VCaP (cell line): Measurements from ENCODE around the gene ATP2A1.
A peak's percentile ranks its signal among the peaks of the same experiment; 100 is the strongest.

Experiments used
- H3K27ac ChIP-seq: fragments of 450-650 bp; 2 replicates; pipeline ENCODE4 v1.5.1; 2017
- CTCF ChIP-seq: fragments of 450-650 bp; conservative IDR thresholded peaks from 2 replicates; pipeline ENCODE4 v1.5.1; 2017; ENCODE audit warnings: mild to moderate bottlenecking, moderate library complexity

The ATP2A1 gene

GRCh38 chr16:28917095-28917494, 38.8 kb downstream of the ATP2A1 start:
- no peak overlapping the region for H3K27ac ChIP-seq

GRCh38 chr16:28918698-28919097, 40.4 kb downstream of the ATP2A1 start:
- no peak overlapping the region for H3K27ac ChIP-seq
- TF ChIP-seq CTCF, result no peak

More at GRCh38 chr16:28917095-28917494, 38.8 kb downstream of the ATP2A1 start:
- no peak for TF ChIP-seq CTCF

- no peak for TF ChIP-seq CTCF
- H3K27ac ChIP-seq, result peak overlapping the region; percentile 87
These were observed 44.9 kb downstream of the ATP2A1 start for GRCh38 chr16:28923231-28923587.

- no peak for TF ChIP-seq CTCF
- peak overlapping the region; percentile 87 for H3K27ac ChIP-seq
These were observed 45.5 kb downstream of the ATP2A1 start for GRCh38 chr16:28923652-28924398.

- peak overlapping the region; percentile 87 for H3K27ac ChIP-seq
- TF ChIP-seq CTCF, result no peak
These were observed 46.1 kb downstream of the ATP2A1 start for GRCh38 chr16:28924399-28924761.

GRCh38 chr16:28924762-28925385, 46.6 kb downstream of the ATP2A1 start, which contains the start of gene RABEP2:
Gene RABEP2 (minus strand): TSS chr16:28925238. CDS start chr16:28925163, 75 bp downstream.
- H3K27ac ChIP-seq, result peak within 1 kb of the TSS; percentile 87
- no peak for TF ChIP-seq CTCF

GRCh38 chr16:28925386-28926228, 47.3 kb downstream of the ATP2A1 start:
- TF ChIP-seq CTCF, result no peak
- peak overlapping the region; percentile 87 for H3K27ac ChIP-seq

- peak overlapping the region; percentile 87 for H3K27ac ChIP-seq
These were observed 48.0 kb downstream of the ATP2A1 start for GRCh38 chr16:28926284-28926683.
